ENCODE measurements around the gene AMBRA1.

DNA sequence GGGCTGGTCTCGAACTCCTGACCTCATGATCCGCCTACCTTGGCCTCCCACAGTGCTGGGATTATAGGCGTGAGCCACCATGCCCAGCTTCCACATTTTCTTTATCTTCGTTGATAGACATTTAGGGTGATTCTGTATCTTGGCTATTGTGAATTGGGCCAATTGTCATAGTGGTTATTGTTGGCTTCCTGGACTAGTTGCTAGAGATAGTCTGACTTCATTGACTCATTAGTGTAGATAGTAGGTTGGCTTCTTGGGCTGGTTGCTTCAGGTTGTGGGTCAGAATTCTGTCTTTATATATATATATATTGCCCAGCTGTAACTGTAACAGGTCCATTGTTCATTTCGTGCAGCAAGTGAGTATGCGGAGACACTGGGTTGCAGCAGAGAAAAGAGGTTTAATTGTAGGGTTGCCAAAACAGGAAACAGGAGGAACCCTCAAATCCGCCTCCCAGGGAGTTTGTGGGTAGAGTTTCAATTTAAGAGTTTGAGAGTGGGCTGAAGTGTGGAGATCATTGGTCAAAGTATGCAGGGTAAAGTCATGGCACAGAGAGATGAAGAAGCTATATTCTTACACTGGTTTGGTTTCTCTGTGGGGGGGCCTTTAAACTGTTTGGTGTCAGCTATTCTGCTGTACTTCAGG, 45.5 kb upstream of the AMBRA1 start:
- no peak for TF ChIP-seq CTCF (IDR thresholded peaks at IDR 0.05; ENCODE audit: poor library complexity, severe bottlenecking)
- TF ChIP-seq, protein P1, sequence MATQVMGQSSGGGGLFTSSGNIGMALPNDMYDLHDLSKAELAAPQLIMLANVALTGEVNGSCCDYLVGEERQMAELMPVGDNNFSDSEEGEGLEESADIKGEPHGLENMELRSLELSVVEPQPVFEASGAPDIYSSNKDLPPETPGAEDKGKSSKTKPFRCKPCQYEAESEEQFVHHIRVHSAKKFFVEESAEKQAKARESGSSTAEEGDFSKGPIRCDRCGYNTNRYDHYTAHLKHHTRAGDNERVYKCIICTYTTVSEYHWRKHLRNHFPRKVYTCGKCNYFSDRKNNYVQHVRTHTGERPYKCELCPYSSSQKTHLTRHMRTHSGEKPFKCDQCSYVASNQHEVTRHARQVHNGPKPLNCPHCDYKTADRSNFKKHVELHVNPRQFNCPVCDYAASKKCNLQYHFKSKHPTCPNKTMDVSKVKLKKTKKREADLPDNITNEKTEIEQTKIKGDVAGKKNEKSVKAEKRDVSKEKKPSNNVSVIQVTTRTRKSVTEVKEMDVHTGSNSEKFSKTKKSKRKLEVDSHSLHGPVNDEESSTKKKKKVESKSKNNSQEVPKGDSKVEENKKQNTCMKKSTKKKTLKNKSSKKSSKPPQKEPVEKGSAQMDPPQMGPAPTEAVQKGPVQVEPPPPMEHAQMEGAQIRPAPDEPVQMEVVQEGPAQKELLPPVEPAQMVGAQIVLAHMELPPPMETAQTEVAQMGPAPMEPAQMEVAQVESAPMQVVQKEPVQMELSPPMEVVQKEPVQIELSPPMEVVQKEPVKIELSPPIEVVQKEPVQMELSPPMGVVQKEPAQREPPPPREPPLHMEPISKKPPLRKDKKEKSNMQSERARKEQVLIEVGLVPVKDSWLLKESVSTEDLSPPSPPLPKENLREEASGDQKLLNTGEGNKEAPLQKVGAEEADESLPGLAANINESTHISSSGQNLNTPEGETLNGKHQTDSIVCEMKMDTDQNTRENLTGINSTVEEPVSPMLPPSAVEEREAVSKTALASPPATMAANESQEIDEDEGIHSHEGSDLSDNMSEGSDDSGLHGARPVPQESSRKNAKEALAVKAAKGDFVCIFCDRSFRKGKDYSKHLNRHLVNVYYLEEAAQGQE (IDR thresholded peaks at IDR 0.05; ENCODE audit: borderline replicate concordance) = no peak
- no peak for TF ChIP-seq EP300 (conservative IDR thresholded peaks at IDR 0.05; ENCODE audit: poor library complexity, severe bottlenecking)
- TF ChIP-seq POLR2AphosphoS5 (IDR thresholded peaks at IDR 0.05) = no peak
- no peak for TF ChIP-seq MXI1 (conservative IDR thresholded peaks at IDR 0.05; ENCODE audit: poor library complexity, severe bottlenecking)
- TF ChIP-seq TAF1 (IDR thresholded peaks at IDR 0.05; ENCODE audit: low read depth) = no peak
- no peak for TF ChIP-seq RAD21 (conservative IDR thresholded peaks at IDR 0.05)
- no peak for TF ChIP-seq EZH2 (IDR thresholded peaks at IDR 0.05; ENCODE audit: borderline replicate concordance, insufficient read depth, low read length, poor library complexity, severe bottlenecking)

Measured in neural cell (in vitro differentiated cells).